Left forelimb (tissue), 1 donor: ENCODE data around the gene CA9.
"Not testable (repeated sequence)": the region's sequence is repeated elsewhere in the genome, so short reads cannot be mapped to it uniquely, and the experiment has no call there.

Source experiments
- DNase-seq: peaks from one replicate; pipeline ENCODE4 v3.0.0-alpha.2; 2018; ENCODE audit warnings: low spot score

The CA9 gene

GRCh38 chr9:35673132-35674024, at the start of gene CA9:
Gene CA9 (plus strand): TSS chr9:35673928. CDS start chr9:35673960, 32 bp downstream.
- DNase-seq = peak; percentile 64

GRCh38 chr9:35627575-35627974, 46.2 kb upstream of the CA9 start:
- DNase-seq = no peak

GRCh38 chr9:35628389-35628991, 45.2 kb upstream of the CA9 start:
- DNase-seq = no peak

GRCh38 chr9:35629597-35629996, 44.1 kb upstream of the CA9 start:
- DNase-seq = no peak

- DNase-seq = no peak
These were observed 38.0 kb upstream of the CA9 start for GRCh38 chr9:35635730-35636129.

GRCh38 chr9:35636135-35636876, 37.4 kb upstream of the CA9 start:
- DNase-seq = peak; percentile 11

- DNase-seq = peak; percentile 3
These were observed 36.9 kb upstream of the CA9 start for GRCh38 chr9:35636877-35637246.

GRCh38 chr9:35637427-35637955, 36.2 kb upstream of the CA9 start:
- DNase-seq = peak; percentile 1

- peak; percentile 9 for DNase-seq
These were observed 35.0 kb upstream of the CA9 start for GRCh38 chr9:35638751-35639150.

- DNase-seq = not testable (repeated sequence)
These were observed 34.5 kb upstream of the CA9 start for GRCh38 chr9:35639225-35639624.

GRCh38 chr9:35639631-35640030, 34.1 kb upstream of the CA9 start:
- no peak for DNase-seq

GRCh38 chr9:35640431-35640830, 33.3 kb upstream of the CA9 start:
- peak; percentile 34 for DNase-seq

GRCh38 chr9:35641478-35641877, 32.2 kb upstream of the CA9 start:
- not testable (repeated sequence) for DNase-seq

- peak; percentile 30 for DNase-seq
These were observed 30.7 kb upstream of the CA9 start for GRCh38 chr9:35643046-35643445.

GRCh38 chr9:35645736-35646135, 28.0 kb upstream of the CA9 start:
- not testable (repeated sequence) for DNase-seq

GRCh38 chr9:35646153-35646532, 27.6 kb upstream of the CA9 start:
- DNase-seq = peak; percentile 82

GRCh38 chr9:35646533-35647265, 27.0 kb upstream of the CA9 start:
- peak; percentile 96 for DNase-seq

GRCh38 chr9:35649431-35650340, 24.0 kb upstream of the CA9 start:
- DNase-seq = peak; percentile 62

GRCh38 chr9:35650341-35651158, 23.2 kb upstream of the CA9 start, which contains the start of gene SIT1:
Gene SIT1 (minus strand): TSS chr9:35650931. CDS start chr9:35650853, 78 bp downstream.
- DNase-seq = peak; percentile 38
